GM21737 (cell line): Measurements from ENCODE around the gene PATL1.
"Not testable (repeated sequence)": the region's sequence is repeated elsewhere in the genome, so short reads cannot be mapped to it uniquely, and the experiment has no call there.

Experiments used
- ATAC-seq: cut with Tn5 transposase; IDR thresholded peaks from one replicate; pipeline ENCODE4 v1.9.1; 2021; ENCODE audit warnings: mild to moderate bottlenecking, moderate library complexity; ENCODE audit not compliant: unreplicated experiment

PATL1 gene

DNA sequence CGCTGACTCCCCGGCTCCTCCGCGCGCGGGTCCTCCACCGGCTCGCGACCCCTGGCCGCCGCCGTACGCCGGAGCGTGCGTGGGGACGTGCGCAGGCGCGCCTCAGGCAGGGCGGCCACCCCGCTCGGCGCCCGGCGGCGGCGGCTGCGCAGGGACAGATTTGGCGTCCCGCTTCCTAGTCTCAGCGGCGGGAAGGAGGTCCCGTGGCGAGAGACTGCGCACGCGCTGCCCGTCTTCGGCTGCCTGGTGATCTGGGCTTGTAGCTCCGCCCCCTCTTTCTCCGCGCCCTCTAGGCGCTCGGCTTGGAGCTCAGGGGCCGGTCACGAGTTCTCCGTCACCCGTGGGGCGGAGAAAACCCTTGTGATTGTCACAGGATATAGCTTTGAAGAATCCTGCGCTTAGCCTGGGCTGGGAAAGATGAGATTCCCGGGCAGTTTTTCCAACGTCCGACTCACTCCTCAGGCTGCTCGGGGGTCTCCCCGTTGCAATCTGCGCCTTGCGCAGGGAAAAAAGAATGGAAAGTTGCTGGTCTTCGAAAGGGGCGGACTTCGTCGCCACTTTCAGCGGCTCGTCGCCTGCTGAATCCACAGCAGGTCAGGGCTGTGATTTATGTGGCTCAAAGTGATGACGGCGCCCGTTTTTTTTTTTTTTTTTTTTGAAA, at the start of gene PATL1:
Gene PATL1 (minus strand): TSS at position 88 of the 661 bp plus-strand sequence. CDS start 142 bp downstream, outside the sequence.
- peak; percentile 93 for ATAC-seq

DNA sequence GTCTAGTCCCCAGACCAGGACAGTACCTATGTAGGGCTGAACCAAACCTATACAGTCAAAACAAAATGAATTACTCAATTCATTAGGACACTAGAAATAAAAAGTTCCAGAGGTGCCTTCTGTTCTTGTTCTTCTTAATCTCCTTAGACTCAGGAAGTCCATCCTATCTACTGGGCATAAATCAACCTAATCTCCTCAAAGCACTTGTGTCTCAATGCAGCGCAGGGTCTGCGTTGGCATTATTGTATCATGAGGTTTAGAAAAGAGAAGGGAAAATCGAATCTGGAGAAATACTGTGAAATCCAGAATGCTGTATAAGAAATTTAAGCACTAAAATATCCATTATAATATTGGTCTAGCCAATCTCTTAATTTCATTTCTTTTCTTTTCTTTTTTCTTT, 47.2 kb upstream of the PATL1 start:
- ATAC-seq: no peak

- ATAC-seq: no peak
Observed at GRCh38 chr11:59713745-59714144, 44.9 kb upstream of the PATL1 start, which contains the start of gene OR10V1. OR10V1 (minus strand) TSS chr11:59713845; CDS start chr11:59713845, 0 bp downstream.

DNA sequence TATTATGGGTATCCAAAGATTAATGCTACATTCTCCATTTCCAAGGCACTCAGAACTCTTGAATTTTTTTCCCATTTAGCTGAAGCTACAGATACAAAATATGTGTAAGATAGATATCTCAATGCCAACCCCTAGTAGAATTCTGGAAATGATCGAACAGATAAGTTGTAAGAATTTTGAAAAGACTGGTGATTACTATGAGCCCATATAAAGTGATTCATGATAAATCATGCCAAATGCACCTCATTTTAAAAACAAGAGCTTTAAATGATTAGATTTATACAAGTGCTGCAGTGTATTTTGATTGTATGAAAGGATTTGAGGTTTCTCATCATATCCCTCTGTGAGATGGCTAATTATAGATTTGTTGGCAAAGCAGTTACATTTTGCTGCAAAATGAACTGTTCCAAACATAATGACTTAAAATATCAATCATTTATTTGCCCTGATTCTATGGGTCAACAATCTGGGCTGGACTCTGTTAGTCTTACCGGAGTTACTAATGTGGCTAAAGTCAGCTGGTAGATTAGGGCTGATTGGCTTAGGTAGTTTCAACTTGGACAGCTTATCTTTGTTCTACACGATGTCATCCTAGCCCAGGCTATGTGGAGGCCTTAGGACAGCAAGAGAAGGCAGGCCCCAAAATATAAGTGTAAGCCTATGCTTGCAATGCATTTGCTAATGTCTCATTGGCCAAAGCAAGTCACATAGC, 41.5 kb upstream of the PATL1 start:
- ATAC-seq: no peak

- no peak for ATAC-seq
Observed at GRCh38 chr11:59708537-59708936, 39.7 kb upstream of the PATL1 start.

- ATAC-seq: no peak
Observed at GRCh38 chr11:59707371-59707770, 38.5 kb upstream of the PATL1 start.

DNA sequence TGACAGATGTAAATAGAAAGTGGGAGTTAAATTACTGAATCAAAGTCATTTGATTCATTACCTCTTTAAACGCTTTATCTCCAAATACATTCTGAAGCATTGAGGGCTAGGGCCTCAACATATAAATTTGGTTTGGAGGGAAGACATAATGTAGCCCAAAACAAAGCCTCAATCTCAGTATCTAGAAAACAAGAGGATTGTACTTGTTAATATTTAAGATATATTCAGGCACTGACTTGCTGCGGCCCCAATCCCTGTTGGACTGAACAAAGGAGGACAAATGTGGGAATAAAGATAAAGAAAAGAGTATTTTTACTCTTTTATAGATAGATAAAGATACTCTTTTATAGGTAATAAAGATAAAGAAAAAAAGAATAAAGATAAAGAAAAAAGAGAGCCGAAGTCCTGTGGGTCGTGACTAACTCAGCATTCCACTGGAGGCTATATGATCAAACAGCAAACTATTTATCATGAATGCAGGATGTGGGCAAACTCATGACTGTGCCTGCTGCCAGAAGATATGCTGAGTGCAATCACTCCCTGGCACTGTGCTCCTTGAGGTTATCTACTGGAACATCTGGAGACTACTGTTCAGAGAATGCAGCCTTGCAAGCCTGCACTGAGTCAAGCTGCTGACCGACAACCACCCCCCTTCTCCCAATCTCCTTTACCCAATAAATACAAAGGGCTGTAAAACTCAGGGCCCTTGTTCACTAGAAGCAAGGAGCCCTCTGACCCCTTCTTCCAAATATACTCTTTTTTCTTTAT, 37.9 kb upstream of the PATL1 start:
- no peak for ATAC-seq

DNA sequence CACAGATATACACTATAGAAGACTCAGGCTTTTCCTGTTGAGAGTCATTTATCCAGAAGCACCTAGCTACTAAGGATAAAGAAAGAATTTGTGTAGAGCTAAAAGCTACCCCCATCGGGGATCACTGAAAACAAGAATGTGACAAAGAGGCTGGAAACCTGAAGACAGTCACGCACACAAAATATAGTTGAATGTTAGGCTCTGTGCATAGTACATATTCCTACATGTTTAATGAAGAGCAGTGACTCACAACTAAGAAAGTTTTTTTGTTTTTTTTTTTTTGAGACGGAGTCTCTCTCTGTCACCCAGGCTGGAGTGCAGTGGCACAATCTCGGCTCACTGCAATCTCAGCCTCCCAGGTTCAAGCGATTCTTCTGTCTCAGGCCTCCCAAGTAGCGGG, 36.5 kb upstream of the PATL1 start:
- ATAC-seq: no peak

- ATAC-seq: not testable (repeated sequence)
Observed at GRCh38 chr11:59703515-59703914, 34.7 kb upstream of the PATL1 start.

DNA sequence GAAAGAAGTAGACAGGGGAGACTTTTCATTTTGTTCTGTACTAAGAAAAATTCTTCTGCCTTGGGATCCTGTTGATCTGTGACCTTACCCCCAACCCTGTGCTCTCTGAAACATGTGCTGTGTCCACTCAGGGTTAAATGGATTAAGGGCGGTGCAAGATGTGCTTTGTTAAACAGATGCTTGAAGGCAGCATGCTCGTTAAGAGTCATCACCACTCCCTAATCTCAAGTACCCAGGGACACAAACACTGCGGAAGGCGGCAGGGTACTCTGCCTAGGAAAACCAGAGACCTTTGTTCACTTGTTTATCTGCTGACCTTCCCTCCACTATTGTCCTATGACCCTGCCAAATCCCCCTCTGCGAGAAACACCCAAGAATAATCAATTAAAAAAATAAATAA, 31.3 kb upstream of the PATL1 start:
- not testable (repeated sequence) for ATAC-seq

DNA sequence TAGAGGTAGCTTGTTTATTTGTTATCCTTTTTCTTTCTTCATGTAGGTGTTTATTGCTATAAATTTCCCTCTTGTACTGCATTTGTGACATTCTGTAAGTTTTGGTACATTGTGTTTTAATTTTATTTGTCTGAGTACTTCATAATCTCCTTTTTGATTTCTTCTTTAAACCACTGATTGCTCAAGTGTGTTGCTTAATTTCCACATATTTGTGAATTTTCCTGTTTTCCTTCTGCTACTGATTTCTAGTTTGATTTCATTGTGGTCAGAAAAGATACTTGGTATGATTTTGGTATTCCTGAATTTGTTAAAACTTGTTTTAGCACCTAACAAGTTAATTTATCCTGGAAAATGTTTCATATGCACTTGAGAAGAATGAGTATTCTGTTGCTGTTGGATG, 29.7 kb upstream of the PATL1 start:
- no peak for ATAC-seq

DNA sequence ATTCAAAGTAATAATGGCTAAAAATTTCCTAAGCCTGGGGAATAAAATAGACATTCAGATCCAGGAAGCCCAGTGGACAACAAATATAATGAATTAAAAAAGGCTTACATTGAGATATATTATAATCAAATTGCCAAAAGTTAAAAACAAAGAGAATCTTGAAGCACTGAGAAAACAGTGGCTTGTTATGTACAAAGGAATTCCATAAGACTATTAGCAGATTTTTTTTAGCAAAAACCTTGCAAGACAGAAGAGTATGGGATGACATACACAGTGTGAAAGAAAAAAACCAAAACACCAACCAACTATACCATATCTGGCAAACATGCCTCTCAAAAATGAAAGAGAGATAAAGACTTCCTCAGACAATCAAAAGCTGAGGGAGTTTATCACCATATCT, 24.1 kb upstream of the PATL1 start:
- no peak for ATAC-seq

GRCh38 chr11:59691156-59691555, 22.3 kb upstream of the PATL1 start:
- no peak for ATAC-seq

GRCh38 chr11:59689015-59689414, 20.2 kb upstream of the PATL1 start:
- ATAC-seq: no peak

GRCh38 chr11:59681260-59681725, 12.5 kb upstream of the PATL1 start:
- ATAC-seq: not testable (repeated sequence)

- ATAC-seq: peak; percentile 85
Observed at GRCh38 chr11:59680287-59681154, 11.7 kb upstream of the PATL1 start.

- ATAC-seq: no peak
Observed at GRCh38 chr11:59679347-59679746, 10.5 kb upstream of the PATL1 start.

- no peak for ATAC-seq
Observed at GRCh38 chr11:59678813-59679165, 10.0 kb upstream of the PATL1 start.

DNA sequence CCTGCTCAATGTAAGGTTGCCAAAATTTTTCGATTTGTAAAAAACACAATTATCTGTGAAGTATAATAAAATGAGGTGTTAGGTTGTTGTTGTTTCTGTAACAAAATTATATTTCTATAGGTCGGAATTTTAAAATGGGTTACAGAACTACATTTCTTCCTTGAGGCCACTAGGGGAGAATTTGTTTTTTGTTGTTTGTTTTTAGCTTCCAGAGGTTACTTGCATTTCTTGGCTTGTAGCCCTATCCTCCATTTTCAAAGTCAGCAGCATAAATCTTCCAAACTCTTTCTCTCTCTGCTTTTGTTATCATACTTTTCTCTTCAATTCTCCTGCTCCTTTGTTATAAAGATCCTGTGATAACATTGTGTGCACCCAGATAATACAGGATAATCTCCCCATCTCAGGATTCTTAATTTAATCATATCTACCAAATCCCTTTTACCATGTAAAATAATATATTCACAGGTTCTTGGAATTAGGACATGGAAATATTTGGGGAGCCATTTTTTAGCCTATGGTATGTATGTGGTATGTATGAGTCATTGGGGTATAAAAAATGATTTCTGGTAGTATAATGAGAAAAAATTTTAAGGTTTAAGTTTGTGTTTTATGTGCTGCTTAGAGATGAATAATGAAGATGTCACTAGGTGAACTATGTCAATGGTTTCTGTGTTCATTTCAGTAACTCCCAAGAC, 9.4 kb upstream of the PATL1 start:
- no peak for ATAC-seq

GRCh38 chr11:59676205-59676604, 7.4 kb upstream of the PATL1 start:
- no peak for ATAC-seq
